ENCODE measurements around the gene PRELID1.

The PRELID1 gene

GRCh38 chr5:177325868-177326381, 22.3 kb downstream of the PRELID1 start:
- TF ChIP-seq, protein P1, sequence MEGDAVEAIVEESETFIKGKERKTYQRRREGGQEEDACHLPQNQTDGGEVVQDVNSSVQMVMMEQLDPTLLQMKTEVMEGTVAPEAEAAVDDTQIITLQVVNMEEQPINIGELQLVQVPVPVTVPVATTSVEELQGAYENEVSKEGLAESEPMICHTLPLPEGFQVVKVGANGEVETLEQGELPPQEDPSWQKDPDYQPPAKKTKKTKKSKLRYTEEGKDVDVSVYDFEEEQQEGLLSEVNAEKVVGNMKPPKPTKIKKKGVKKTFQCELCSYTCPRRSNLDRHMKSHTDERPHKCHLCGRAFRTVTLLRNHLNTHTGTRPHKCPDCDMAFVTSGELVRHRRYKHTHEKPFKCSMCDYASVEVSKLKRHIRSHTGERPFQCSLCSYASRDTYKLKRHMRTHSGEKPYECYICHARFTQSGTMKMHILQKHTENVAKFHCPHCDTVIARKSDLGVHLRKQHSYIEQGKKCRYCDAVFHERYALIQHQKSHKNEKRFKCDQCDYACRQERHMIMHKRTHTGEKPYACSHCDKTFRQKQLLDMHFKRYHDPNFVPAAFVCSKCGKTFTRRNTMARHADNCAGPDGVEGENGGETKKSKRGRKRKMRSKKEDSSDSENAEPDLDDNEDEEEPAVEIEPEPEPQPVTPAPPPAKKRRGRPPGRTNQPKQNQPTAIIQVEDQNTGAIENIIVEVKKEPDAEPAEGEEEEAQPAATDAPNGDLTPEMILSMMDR (IDR thresholded peaks at IDR 0.05; ENCODE audit: low read depth, low read length) = no peak

GRCh38 chr5:177327539-177328522, 24.2 kb downstream of the PRELID1 start:
- TF ChIP-seq, protein P1 (IDR thresholded peaks at IDR 0.05; ENCODE audit: low read depth, low read length) = no peak
- H3K4me3 ChIP-seq (ENCODE audit: low read depth, low read length) = no peak overlapping the region

More at GRCh38 chr5:177325868-177326381, 22.3 kb downstream of the PRELID1 start:
- no peak overlapping the region for H3K4me3 ChIP-seq (ENCODE audit: low read depth, low read length)

DNA sequence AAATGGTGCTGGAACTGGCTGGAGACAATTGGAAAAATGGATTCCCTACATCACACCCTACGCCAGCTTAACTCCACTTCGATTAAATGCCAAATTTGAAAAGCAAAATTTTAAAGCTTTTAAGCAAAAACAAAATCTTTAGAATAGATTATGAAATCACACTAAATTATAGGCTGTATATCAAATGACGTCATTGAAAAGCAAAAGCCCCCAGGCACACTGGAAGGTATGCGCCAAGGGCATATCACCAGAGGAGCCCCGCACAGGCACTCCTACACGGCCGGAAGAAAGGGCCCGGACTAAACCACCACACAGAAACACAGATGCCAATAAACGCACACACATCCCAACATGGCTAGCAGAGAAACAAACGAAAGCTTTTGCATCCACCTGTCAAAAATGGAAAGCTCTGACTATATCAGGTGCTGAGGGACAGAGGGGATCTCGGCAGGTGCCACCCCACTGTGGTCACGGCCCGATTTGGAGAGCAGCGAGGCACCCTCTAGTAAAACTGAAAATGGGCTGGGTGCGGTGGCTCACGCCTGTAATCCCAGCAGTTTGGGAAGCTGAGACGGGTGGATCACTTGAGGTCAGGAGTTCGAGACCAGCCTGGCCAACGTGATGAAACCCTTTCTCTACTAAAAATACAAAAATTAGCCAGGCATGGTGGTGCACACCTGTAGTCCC, 25.1 kb downstream of the PRELID1 start:
- H3K4me3 ChIP-seq (ENCODE audit: low read depth, low read length) = no peak overlapping the region
- TF ChIP-seq, protein P1 (IDR thresholded peaks at IDR 0.05; ENCODE audit: low read depth, low read length) = no peak

GRCh38 chr5:177329883-177330282, 26.3 kb downstream of the PRELID1 start:
- TF ChIP-seq, protein P1 (IDR thresholded peaks at IDR 0.05; ENCODE audit: low read depth, low read length) = no peak
- no peak overlapping the region for H3K4me3 ChIP-seq (ENCODE audit: low read depth, low read length)

DNA sequence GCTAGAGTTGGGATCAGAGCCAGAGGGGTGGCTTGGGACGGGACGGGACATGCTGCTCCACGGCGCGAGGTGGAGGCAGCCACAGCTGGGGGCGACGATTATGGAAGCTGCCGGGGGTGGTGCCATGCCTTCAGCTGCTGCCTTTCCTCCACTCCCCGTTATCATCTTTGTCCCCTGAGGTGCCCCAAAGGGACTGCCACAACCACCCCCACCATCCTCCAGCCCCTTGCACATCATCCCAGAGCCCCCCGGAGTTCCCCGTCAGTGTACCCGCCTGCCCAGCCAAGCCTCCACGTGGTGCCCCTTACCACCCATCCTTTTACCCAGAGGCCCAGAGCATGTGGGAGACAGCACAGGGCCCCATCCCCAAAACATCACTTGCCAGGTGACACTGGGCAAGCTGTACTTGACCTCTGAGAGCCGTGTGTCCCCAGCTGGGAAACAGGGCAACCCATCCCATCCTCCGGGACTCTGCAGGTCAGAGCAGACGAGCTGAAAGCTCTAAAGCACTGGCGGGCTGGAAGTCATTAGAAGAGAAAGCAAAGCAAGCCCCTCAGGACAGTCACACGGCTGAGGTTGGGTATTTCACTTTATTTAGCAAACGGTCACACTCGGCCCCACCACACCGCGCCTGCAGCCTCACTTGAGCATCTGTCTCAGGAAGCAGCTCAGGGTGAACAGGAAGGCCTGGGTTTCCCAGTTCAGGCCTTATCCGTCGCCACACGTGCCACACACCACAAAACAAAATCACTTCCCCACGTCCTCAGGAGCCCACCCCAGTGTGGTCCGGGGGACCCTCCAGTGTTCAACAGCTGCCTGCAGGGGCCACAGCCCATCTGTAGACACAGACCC, 27.6 kb downstream of the PRELID1 start:
- no peak overlapping the region for H3K4me3 ChIP-seq (ENCODE audit: low read depth, low read length)
- TF ChIP-seq, protein P1 (IDR thresholded peaks at IDR 0.05; ENCODE audit: low read depth, low read length) = no peak

DNA sequence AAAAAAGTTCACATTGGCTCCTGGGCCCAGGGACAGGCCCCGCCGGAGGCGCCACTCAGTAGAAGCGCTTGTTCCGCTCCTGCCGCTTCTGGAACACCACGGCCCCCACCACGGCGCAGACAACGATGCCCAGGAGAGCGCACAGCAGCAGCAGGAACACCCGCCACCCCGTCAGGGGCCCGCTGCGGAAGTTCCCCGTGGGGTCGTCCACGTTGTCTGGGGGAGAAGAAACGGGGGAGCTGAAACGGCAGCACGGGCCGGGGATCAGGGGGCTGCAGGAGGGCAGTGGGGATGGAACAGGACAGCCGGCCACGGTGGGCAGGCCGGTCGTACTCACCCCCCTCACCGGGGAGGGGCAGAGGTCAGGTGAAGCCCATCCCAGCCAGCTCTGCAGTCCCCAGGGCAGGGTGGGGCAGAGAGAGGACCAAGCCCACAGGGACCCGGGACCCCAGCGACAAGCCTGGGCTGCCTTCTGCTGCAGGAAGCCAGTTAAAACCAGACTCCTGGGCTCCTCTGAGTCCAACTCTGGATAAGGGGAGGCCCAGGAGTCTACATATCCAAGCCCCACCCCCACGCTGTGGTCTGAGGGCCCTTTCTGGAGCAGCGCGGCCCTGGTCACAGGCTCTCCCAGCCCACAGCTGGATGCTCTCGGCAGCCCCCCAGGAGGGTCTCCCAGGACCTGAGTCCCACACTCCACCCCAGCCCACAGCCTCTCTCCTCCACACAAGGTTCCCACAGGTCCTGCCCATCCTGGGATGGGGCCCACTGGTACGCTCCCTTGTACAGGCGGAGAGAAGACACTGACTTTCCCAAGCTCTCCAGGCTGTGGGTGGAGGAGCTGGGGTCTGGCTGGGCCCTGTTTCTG, 28.7 kb downstream of the PRELID1 start:
- no peak overlapping the region for H3K4me3 ChIP-seq (ENCODE audit: low read depth, low read length)
- TF ChIP-seq, protein P1 (IDR thresholded peaks at IDR 0.05; ENCODE audit: low read depth, low read length) = no peak

All from WI38 (cell line).